CD4-positive, alpha-beta T cell treated with Interleukin-4 for 1 hour (primary cell): ENCODE results near the gene PHKG1.
A peak's percentile ranks its signal among the peaks of the same experiment; 100 is the strongest.
"Not testable (repeated sequence)": the region's sequence is repeated elsewhere in the genome, so short reads cannot be mapped to it uniquely, and the experiment has no call there.

Source experiments
- DNase-seq, 2 donors: peaks; one replicate each; pipeline ENCODE4 v3.0.0-alpha.2; 2020 to 2022

PHKG1 gene

GRCh38 chr7:56033671-56034432, 58.9 kb downstream of the PHKG1 start:
- DNase-seq: peak; percentile 76

- not testable (repeated sequence) for DNase-seq
Observed at GRCh38 chr7:56032578-56032977, 60.2 kb downstream of the PHKG1 start.

- DNase-seq: not testable (repeated sequence)
Observed at GRCh38 chr7:56031556-56031955, 61.2 kb downstream of the PHKG1 start.

GRCh38 chr7:56030340-56030739, 62.4 kb downstream of the PHKG1 start:
- no peak for DNase-seq
